HG03520 (cell line): Measurements from ENCODE around the gene MAX.
"Not testable (repeated sequence)": the region's sequence is repeated elsewhere in the genome, so short reads cannot be mapped to it uniquely, and the experiment has no call there.

ENCODE experiments used
- ATAC-seq: cut with Tn5 transposase; IDR thresholded peaks from one replicate; pipeline ENCODE4 v1.9.1; 2021; ENCODE audit warnings: mild to moderate bottlenecking, moderate library complexity; ENCODE audit not compliant: unreplicated experiment

Gene MAX

GRCh38 chr14:65041434-65041915, 60.8 kb downstream of the MAX start:
- ATAC-seq: no peak

GRCh38 chr14:65040666-65041433, 61.5 kb downstream of the MAX start:
- ATAC-seq: no peak

- ATAC-seq: no peak
Observed at GRCh38 chr14:65038966-65039365, 63.4 kb downstream of the MAX start.

GRCh38 chr14:65035049-65035448, 67.3 kb downstream of the MAX start:
- no peak for ATAC-seq

- no peak for ATAC-seq
Observed at GRCh38 chr14:65034021-65034420, 68.3 kb downstream of the MAX start.

GRCh38 chr14:65033181-65033580, 69.1 kb downstream of the MAX start:
- no peak for ATAC-seq

- ATAC-seq: no peak
Observed at GRCh38 chr14:65032319-65032718, 70.0 kb downstream of the MAX start.

GRCh38 chr14:65031321-65031720, 71.0 kb downstream of the MAX start:
- not testable (repeated sequence) for ATAC-seq

- ATAC-seq: no peak
Observed at GRCh38 chr14:65028937-65029336, 73.4 kb downstream of the MAX start.

- no peak for ATAC-seq
Observed at GRCh38 chr14:65027127-65027799, 75.1 kb downstream of the MAX start.

- ATAC-seq: no peak
Observed at GRCh38 chr14:65026526-65026925, 75.8 kb downstream of the MAX start.

- no peak for ATAC-seq
Observed at GRCh38 chr14:65025818-65026217, 76.5 kb downstream of the MAX start.
